KMS-11 (cell line): ENCODE data around the gene BCL2L15.
A peak's percentile ranks its signal among the peaks of the same experiment; 100 is the strongest.

Experiments
- H2AFZ ChIP-seq: fragments of 200-600 bp; sonication (generic); 2 replicates; pipeline ENCODE4 v1.6.1; 2016; ENCODE audit warnings: antibody characterized with exemption, mixed run types, low read depth
- H3K27ac ChIP-seq: fragments of 200-600 bp; sonication (generic); 2 replicates; pipeline ENCODE4 v1.6.1; 2016; ENCODE audit warnings: mild to moderate bottlenecking, mixed run types
- H3K27me3 ChIP-seq: fragments of 200-600 bp; sonication (generic); 2 replicates; pipeline ENCODE4 v1.6.1; 2017; ENCODE audit warnings: mild to moderate bottlenecking, low read depth, mixed run types, moderate library complexity; ENCODE audit not compliant: insufficient read depth
- H3K36me3 ChIP-seq: fragments of 200-600 bp; sonication (generic); 2 replicates; pipeline ENCODE4 v1.6.1; 2017; ENCODE audit warnings: mild to moderate bottlenecking, mixed run types; ENCODE audit not compliant: insufficient read depth
- H3K4me1 ChIP-seq: fragments of 200-600 bp; sonication (generic); 2 replicates; pipeline ENCODE4 v1.6.1; 2016; ENCODE audit warnings: mild to moderate bottlenecking, low read depth, mixed run types; ENCODE audit not compliant: poor library complexity, severe bottlenecking
- H3K4me2 ChIP-seq: fragments of 200-600 bp; sonication (generic); 2 replicates; pipeline ENCODE4 v1.7.0; 2016; ENCODE audit warnings: mild to moderate bottlenecking, mixed run types
- H3K4me3 ChIP-seq: fragments of 200-600 bp; sonication (generic); IDR thresholded peaks from 2 replicates; pipeline ENCODE4 v1.6.1; 2017; ENCODE audit warnings: low read depth, low read length, mixed read lengths; ENCODE audit not compliant: insufficient read depth
- H3K79me2 ChIP-seq: fragments of 200-600 bp; sonication (generic); 2 replicates; pipeline ENCODE4 v1.6.1; 2016; ENCODE audit warnings: low read depth, mixed run types; ENCODE audit not compliant: insufficient read depth
- H3K9ac ChIP-seq: fragments of 200-600 bp; sonication (generic); 2 replicates; pipeline ENCODE4 v1.6.1; 2016; ENCODE audit warnings: mild to moderate bottlenecking, mixed run types
- H4K20me1 ChIP-seq: fragments of 200-600 bp; sonication (generic); 2 replicates; pipeline ENCODE4 v1.6.1; 2016; ENCODE audit warnings: mild to moderate bottlenecking, mixed run types; ENCODE audit not compliant: insufficient read depth
- TF ChIP-seq, protein P1 (sequence below): fragments of 200-600 bp; sonication (generic); conservative IDR thresholded peaks from 2 replicates; pipeline ENCODE4 v1.6.1; 2017; ENCODE audit warnings: low read depth, mild to moderate bottlenecking, antibody characterized with exemption, low read length, moderate library complexity, mixed read lengths

BCL2L15 gene

DNA sequence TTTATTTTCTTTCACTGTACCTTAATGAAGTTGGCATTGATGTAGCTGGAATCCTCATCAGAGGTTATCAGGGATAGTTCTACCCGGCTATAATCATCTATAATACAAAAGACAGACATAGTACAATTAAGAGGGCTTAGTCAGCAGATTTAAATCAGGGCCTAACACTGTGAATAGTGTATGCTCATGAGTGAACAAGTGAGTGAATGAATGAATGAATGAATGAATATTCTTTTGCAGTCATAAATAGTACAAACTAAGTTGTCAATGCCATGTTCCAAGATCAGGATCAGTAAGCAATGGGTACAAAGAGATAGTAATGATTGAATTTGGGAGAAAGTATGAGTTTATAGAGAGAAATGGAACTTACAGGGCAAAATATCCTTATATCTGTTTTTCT is 28.4 kb downstream of the BCL2L15 start:
- no peaks in the 10 kb centered on the region for H3K79me2 ChIP-seq
- H3K9ac ChIP-seq, result no peak overlapping the region

DNA sequence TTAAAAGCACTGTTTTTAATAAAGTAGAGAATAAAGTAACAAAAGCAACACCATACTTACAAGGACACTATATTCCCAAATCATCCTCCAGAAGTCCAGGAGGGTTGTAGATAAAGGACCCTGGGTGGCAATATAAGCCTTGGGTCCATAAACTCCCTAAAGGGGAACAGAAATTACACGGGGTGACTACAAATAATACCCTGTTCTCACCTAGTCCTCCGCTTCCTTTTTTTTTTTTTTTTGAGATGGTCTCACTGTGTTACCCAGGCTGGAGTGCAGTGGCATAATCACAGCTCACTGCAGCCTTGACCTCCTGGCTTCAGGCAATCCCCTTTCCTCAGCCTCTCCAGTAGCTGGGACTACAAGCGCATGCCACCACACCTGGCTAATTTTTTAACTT is 29.0 kb downstream of the BCL2L15 start:
- no peak overlapping the region for H3K9ac ChIP-seq
- no peak overlapping the region for H3K4me3 ChIP-seq
- no peak overlapping the region for H3K27ac ChIP-seq
- no peaks in the 10 kb centered on the region for H3K27me3 ChIP-seq
- TF ChIP-seq, protein P1, sequence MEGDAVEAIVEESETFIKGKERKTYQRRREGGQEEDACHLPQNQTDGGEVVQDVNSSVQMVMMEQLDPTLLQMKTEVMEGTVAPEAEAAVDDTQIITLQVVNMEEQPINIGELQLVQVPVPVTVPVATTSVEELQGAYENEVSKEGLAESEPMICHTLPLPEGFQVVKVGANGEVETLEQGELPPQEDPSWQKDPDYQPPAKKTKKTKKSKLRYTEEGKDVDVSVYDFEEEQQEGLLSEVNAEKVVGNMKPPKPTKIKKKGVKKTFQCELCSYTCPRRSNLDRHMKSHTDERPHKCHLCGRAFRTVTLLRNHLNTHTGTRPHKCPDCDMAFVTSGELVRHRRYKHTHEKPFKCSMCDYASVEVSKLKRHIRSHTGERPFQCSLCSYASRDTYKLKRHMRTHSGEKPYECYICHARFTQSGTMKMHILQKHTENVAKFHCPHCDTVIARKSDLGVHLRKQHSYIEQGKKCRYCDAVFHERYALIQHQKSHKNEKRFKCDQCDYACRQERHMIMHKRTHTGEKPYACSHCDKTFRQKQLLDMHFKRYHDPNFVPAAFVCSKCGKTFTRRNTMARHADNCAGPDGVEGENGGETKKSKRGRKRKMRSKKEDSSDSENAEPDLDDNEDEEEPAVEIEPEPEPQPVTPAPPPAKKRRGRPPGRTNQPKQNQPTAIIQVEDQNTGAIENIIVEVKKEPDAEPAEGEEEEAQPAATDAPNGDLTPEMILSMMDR, result no peak
- no peaks in the 10 kb centered on the region for H3K36me3 ChIP-seq
- H3K79me2 ChIP-seq, result no peaks in the 10 kb centered on the region
- peaks cover 32% of the 10 kb centered on the region for H3K4me1 ChIP-seq
- H3K4me2 ChIP-seq, result no peak overlapping the region
- H4K20me1 ChIP-seq, result no peaks in the 10 kb centered on the region
- no peak overlapping the region for H2AFZ ChIP-seq

More for the DNA sequence above, 28.4 kb downstream of the BCL2L15 start:
- TF ChIP-seq, protein P1, result no peak
- Histone ChIP-seq H4K20me1 (no peaks in the 10 kb centered on the region), H3K27me3 (no peaks in the 10 kb centered on the region), H3K27ac (no peak overlapping the region), H2AFZ (no peak overlapping the region), H3K4me2 (peak overlapping the region; percentile 51; the same call in 1 of the 2 replicates), H3K4me1 (peaks cover 32% of the 10 kb centered on the region), H3K4me3 (no peak overlapping the region), H3K36me3 (no peaks in the 10 kb centered on the region)

DNA sequence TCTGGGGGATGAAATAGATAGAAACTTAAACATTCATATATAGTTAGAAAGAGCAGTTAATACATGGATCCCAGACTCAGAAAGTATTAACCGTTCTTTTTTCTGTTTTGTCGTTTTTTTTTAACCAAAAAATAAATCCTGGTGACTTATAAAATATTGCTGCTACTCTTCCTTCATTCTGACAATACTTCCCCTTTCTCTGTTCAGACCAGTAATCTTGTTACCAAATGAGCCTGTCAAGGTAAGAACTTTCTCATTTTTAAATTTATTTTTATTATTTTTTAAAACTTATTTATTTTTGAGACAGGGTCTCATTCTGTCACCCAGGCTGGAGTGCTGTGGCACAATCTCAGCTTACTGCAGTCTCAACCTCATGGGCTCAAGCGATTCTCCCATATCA is 29.6 kb downstream of the BCL2L15 start:
- Histone ChIP-seq H4K20me1 (no peaks in the 10 kb centered on the region), H3K79me2 (no peaks in the 10 kb centered on the region), H3K9ac (no peak overlapping the region), H3K4me2 (no peak overlapping the region), H2AFZ (no peak overlapping the region), H3K27me3 (no peaks in the 10 kb centered on the region), H3K4me1 (peaks cover 32% of the 10 kb centered on the region), H3K4me3 (no peak overlapping the region), H3K27ac (no peak overlapping the region), H3K36me3 (no peaks in the 10 kb centered on the region)
- TF ChIP-seq, protein P1, result no peak

DNA sequence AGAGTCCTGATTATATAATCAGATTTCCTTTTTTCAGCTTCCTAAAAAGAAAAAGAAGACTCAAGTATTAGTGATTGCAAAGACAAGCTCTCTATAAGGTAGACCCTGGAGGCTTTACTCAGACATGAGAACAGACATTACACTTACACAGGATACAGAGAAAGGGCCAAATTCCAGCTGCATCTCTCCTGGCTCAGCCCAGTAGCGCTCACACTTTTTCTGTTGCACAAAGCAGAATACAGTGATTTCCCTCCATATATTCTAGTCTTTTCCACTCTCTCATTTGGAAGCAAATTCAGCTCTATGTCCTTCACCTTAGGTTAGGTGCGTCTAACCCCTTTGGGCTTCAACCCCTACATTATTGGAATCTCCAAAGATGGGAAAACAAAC is 31.0 kb downstream of the BCL2L15 start:
- Histone ChIP-seq H3K4me1 (peaks cover 29% of the 10 kb centered on the region), H3K9ac (no peak overlapping the region), H2AFZ (no peak overlapping the region), H3K27ac (no peak overlapping the region), H3K27me3 (no peaks in the 10 kb centered on the region), H3K4me2 (no peak overlapping the region), H3K4me3 (no peak overlapping the region), H3K36me3 (no peaks in the 10 kb centered on the region), H4K20me1 (no peaks in the 10 kb centered on the region), H3K79me2 (no peaks in the 10 kb centered on the region)
- TF ChIP-seq, protein P1, result no peak
